Skeletal muscle satellite cell (primary cell): ENCODE measurements around the gene DBH.

ENCODE experiments used
- H3K27me3 ChIP-seq: 2 replicates; pipeline ENCODE4 v1.7.0; 2013; ENCODE audit warnings: low read length; ENCODE audit not compliant: control insufficient read depth, insufficient read depth
- H3K36me3 ChIP-seq: 2 replicates; pipeline ENCODE4 v1.7.0; 2013; ENCODE audit warnings: mild to moderate bottlenecking, control low read depth, low read length; ENCODE audit not compliant: insufficient read depth
- H3K4me1 ChIP-seq: 2 replicates; pipeline ENCODE4 v1.7.0; 2013; ENCODE audit warnings: low read length; ENCODE audit not compliant: control insufficient read depth, insufficient read depth
- H3K4me2 ChIP-seq: 2 replicates; pipeline ENCODE4 v1.7.0; 2013; ENCODE audit warnings: mild to moderate bottlenecking, low read length
- H3K4me3 ChIP-seq: 2 replicates; pipeline ENCODE4 v1.7.0; 2013; ENCODE audit warnings: low read length
- H3K9ac ChIP-seq: 2 replicates; pipeline ENCODE4 v1.7.0; 2013; ENCODE audit warnings: mild to moderate bottlenecking, low read depth, low read length, moderate library complexity
- H3K9me3 ChIP-seq: replicated peaks from 2 replicates; pipeline ENCODE4 v1.7.0; 2013; ENCODE audit warnings: mild to moderate bottlenecking, control low read depth, low read length

DBH gene

GRCh38 chr9:133649194-133649593, 13.0 kb downstream of the DBH start:
- Histone ChIP-seq H3K4me2 (no peak overlapping the region), H3K36me3 (no peaks in the 10 kb centered on the region), H3K4me1 (no peaks in the 10 kb centered on the region), H3K9ac (no peak overlapping the region), H3K4me3 (no peak overlapping the region), H3K27me3 (peaks cover 84% of the 10 kb centered on the region), H3K9me3 (no peaks in the 10 kb centered on the region)

DNA sequence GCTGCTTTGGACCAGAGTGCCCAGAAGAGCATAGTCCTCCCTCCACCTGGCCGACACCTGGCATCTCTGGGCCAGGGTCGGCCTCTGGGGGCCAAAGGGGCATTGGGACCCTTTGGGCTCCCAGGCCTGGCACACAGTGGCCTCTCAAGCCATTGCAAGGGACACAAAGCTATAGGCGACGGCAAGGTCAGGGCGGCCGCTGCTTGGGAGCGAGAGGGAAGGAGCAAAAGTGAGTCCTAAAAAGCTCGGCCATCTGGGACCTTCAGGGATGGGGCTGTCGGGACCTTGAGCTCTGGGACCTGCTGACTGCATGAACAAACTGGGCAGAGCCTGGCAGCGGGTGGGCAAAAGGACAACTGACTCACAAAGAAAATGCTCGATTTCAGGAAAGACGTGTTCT, 13.9 kb downstream of the DBH start:
- Histone ChIP-seq H3K27me3 (peaks cover 85% of the 10 kb centered on the region), H3K4me2 (no peak overlapping the region), H3K4me1 (no peaks in the 10 kb centered on the region), H3K9me3 (no peaks in the 10 kb centered on the region), H3K9ac (no peak overlapping the region), H3K36me3 (no peaks in the 10 kb centered on the region), H3K4me3 (no peak overlapping the region)

DNA sequence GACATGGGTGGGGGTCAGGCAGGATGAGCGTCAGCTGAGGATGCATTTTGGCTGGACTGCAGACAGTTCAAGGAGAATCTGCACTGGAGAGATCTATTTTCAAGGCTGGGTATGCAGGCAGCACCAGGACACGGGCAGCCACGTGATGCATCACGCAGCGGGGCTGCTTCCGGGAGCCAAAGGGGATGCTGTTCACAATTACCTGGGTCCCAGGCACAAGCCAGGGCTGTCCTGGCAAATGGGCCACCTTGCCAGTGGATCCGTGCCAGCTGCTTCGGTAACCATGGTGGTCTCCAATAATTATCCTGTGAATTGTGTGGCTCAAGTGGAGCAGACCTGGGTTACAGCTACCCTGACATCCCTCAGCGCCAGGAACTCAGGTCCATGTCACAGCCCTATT, 17.5 kb downstream of the DBH start:
- H3K9me3 ChIP-seq = no peaks in the 10 kb centered on the region
- H3K36me3 ChIP-seq = no peaks in the 10 kb centered on the region
- no peak overlapping the region for H3K9ac ChIP-seq
- peaks cover 83% of the 10 kb centered on the region for H3K27me3 ChIP-seq
- H3K4me1 ChIP-seq = peaks cover 6% of the 10 kb centered on the region
- H3K4me3 ChIP-seq = no peak overlapping the region
- no peak overlapping the region for H3K4me2 ChIP-seq

DNA sequence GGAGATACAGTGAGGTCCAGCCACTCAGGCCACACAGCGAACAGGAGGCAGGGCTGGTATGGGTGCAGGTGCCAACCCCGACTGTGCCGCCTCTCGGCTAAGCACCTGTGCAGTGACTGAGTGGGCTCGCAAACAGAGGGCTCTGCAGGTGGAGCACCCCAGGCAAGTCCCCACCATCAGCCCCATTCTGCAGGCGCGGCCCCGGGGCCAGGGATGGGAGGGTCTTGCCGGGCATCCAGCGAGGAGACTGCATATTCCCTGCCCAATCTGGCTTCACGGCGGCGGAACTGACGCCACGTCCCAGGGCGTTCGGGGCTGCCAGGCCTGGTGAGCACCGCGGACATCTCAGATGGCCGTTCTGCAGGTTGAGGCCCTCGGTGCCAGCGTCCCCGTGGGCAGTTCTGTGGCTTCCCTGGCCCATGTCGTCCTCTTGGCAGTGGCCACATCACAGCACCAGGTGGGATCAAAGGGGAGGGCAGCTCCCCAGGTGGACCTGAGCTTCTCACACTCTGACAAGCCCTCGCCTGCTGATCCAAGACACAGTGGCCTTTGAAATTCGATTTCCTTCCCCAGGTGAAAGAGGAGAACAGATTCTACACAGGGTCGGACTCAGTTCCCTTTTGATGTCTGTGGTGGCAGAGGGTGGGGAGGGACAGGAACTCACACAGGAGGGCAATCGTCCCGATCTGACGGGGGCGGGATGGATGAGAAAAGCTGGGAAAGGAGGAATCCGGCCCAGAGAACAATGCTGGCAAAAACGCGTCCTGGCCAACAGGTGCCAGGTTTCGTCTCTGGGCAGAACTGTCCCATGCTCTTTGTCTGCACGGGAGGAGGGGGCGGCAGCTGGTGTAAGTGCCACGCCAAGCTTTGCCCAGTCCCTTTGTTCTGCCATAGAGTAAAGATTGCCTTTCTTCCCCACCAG, 18.8 kb downstream of the DBH start:
- peaks cover 71% of the 10 kb centered on the region for H3K27me3 ChIP-seq
- H3K4me1 ChIP-seq = peaks cover 16% of the 10 kb centered on the region
- H3K9ac ChIP-seq = no peak overlapping the region
- no peaks in the 10 kb centered on the region for H3K9me3 ChIP-seq
- no peak overlapping the region for H3K4me2 ChIP-seq
- H3K4me3 ChIP-seq = no peak overlapping the region
- H3K36me3 ChIP-seq = no peaks in the 10 kb centered on the region

DNA sequence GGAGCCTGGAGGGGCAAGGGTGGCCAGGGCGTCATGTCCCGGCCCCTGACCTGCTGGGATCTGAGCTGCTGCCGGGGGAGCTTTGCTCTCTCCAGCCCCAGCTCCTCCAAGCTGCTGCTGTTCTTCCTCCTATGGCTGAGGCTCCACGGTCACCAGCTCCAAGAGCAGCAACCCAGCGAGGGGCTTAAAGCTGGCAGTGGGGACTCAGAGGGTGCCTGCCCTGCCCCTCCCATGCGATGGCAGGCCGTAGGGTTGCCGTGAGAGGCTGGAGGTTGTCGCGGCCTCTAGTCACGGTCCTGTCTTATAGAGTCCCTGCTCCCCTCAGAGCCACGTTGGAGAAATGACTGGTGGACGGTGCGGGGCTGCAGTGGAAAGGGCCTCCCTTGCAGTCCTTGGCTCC, 19.5 kb downstream of the DBH start:
- Histone ChIP-seq H3K9ac (no peak overlapping the region), H3K4me2 (no peak overlapping the region), H3K9me3 (no peaks in the 10 kb centered on the region), H3K27me3 (peaks cover 67% of the 10 kb centered on the region), H3K4me3 (no peak overlapping the region), H3K4me1 (peaks cover 16% of the 10 kb centered on the region), H3K36me3 (no peaks in the 10 kb centered on the region)

DNA sequence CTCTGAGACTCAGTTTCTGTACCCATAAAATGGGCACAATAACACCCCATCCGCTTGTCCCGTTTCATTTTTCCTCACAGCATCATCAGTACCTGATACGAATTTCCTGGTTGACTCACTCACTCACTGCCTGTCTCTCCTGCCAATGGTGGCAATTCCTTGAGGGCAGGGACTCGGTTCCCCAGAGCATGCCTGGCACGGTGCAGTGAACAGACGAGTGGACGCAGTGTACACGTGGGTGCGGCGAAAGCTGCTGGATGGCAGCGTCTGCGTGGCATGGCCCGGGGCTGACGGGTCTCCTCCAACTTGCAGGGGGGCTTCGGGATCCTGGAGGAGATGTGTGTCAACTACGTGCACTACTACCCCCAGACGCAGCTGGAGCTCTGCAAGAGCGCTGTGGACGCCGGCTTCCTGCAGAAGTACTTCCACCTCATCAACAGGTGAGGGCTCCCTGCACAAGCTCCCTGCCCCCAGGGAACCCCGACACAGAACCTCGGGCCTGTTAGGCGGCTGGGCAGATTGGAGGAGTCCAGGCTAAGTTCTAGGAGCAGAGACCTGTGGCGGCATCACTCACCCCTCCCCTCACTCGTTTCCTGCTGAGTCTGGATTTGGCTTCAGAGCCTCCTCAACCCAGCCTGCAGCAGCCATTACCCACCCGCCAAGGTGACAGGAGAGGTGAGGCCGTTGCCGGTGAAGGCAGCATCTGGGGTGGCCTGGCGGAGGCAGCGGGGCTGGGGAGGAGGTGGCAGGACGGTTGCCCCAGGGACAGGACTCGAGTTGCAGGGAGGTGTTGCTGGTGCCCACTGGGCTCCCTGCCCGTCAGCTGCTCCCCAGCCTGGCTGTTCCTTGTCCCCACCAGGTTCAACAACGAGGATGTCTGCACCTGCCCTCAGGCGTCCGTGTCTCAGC, 20.3 kb downstream of the DBH start:
- Histone ChIP-seq H3K4me3 (no peak overlapping the region), H3K4me1 (peaks cover 16% of the 10 kb centered on the region), H3K9ac (no peak overlapping the region), H3K4me2 (no peak overlapping the region), H3K36me3 (no peaks in the 10 kb centered on the region), H3K27me3 (peaks cover 63% of the 10 kb centered on the region), H3K9me3 (no peaks in the 10 kb centered on the region)

DNA sequence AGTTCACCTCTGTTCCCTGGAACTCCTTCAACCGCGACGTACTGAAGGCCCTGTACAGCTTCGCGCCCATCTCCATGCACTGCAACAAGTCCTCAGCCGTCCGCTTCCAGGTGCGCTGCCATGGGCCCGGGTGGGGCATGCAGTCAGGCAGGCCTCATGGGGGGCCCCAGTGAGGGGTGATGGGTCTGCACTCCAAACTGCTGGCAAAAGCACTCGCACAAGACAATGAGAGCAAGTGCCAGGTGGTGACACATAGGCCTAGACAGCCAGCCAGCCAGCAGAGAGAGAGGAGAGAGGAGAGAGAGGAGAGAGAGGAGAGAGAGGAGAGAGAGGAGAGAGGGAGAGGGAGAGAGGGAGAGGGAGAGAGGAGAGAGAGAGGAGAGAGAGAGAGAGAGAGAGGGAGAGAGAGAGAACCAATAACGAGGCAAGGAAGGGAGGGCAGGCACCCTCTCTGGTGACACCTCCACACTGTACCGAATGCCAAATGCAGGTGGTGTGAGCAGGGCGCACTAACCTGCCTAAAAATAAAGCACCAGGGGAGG, 21.0 kb downstream of the DBH start:
- Histone ChIP-seq H3K4me2 (no peak overlapping the region), H3K9me3 (no peaks in the 10 kb centered on the region), H3K36me3 (no peaks in the 10 kb centered on the region), H3K4me1 (peaks cover 16% of the 10 kb centered on the region), H3K27me3 (peaks cover 59% of the 10 kb centered on the region), H3K9ac (no peak overlapping the region), H3K4me3 (no peak overlapping the region)

DNA sequence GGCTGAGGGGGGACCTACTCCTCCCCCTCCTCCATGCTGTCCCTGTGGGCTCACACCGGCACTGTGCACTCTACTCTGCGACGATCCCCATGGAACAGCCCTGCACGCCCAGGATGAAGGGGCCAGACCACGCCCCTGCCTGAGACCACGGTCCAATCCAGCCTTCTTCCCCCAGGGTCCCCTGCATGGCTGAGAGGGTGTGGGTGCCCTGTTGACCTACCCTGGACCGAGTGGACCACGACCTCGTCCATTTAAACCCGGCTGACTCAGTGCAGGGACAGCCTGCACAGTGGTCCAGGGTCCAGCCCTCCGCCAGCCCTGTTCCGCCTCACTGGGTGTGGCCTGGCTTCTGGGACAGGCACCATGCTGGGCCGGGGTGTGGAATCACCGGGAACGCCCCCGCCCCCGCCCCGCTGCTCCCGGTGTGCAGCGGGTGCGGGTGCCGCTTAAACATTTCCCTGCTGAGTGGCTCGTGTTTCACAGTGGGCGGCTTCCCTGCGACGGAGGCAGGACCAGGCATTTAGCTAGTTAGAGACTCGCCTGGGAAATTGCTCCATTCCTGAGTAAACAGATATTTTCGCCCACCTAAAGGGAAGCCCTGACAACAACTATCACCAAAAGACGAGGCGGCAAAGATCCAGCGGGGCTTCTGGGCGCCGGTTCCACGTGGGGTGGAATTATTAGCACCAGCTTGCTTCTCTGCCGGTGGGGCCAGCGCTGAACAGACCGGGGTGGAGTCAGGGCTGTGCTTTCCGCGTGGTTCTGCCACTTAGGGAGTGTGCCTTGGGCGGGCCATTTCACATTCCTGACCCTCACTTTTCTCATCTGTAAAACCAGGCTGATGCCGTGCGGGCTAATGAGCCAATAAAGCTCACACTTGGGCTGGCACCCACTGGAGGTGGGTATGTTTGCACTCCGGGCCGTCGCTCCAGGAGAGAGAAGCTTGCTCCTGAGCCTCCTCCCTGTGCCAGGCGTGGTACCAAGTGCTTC, 22.6 kb downstream of the DBH start:
- H3K36me3 ChIP-seq = no peaks in the 10 kb centered on the region
- H3K27me3 ChIP-seq = peaks cover 44% of the 10 kb centered on the region
- H3K9ac ChIP-seq = peak overlapping the region; percentile 2
- peak overlapping the region; percentile 79 for H3K4me2 ChIP-seq
- peaks cover 16% of the 10 kb centered on the region for H3K4me1 ChIP-seq
- H3K4me3 ChIP-seq = peak overlapping the region; percentile 51
- no peaks in the 10 kb centered on the region for H3K9me3 ChIP-seq

DNA sequence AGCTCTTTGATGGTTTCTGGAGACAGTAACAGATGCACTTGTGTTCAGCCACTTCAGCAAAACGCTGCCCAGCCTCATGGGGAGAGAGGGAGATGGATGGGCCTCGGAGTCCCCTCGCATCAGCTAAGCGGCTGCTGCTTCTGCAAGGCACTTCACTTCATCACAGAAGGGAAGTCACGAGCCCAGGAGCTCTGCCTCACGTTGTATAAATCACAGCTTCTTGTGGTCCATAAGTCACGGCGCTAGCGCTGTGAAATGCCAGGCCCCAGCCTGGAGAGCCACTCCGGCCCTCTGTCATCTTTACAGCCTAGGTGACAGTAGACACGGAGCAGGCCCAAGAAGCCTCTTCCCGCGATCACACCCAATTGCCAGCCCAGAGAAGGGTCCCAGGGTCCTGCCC, 23.4 kb downstream of the DBH start:
- no peak overlapping the region for H3K9ac ChIP-seq
- H3K4me3 ChIP-seq = peak overlapping the region; percentile 51

DNA sequence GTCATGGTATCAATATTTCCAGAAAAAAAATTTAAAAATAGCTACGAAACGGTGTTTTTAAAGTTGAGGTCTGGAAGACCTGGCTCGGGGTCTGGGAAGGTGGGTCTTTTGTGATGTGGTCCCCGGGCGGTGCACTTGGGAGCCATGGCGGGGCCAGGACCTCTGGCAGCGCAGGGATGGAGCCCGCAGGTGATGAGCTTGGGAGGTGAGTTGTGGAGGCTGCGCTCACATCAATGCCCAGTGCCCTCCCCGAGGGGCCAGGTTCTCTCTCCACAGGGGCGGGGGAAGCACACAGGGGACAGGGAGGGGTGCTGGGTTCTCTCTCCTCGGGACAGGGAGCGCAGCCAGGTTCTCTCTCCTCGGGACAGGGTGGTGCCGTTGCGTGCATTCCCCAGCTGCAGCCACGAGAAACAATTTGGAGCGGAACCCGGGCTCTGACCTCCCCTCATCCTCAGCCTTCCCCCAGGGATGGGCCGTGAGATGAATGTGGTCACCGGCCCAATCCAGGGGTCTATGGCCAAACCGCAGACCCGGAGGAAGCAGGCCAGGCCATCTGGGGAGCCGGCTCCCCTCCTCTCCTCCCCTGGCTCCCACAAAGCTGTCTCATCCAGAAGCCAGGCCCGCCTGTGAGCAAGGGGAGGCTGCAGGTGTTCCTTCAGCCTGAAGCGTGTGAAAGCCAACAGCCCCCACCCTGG, 25.8 kb downstream of the DBH start:
- H3K4me3 ChIP-seq = no peak overlapping the region
- H3K9me3 ChIP-seq = no peaks in the 10 kb centered on the region
- peaks cover 16% of the 10 kb centered on the region for H3K4me1 ChIP-seq
- no peaks in the 10 kb centered on the region for H3K36me3 ChIP-seq
- H3K4me2 ChIP-seq = no peak overlapping the region
- H3K27me3 ChIP-seq = peaks cover 13% of the 10 kb centered on the region
- no peak overlapping the region for H3K9ac ChIP-seq

More for the DNA sequence above, 23.4 kb downstream of the DBH start:
- Histone ChIP-seq H3K4me2 (peak overlapping the region; percentile 79), H3K27me3 (peaks cover 38% of the 10 kb centered on the region), H3K9me3 (no peaks in the 10 kb centered on the region), H3K4me1 (peaks cover 16% of the 10 kb centered on the region), H3K36me3 (no peaks in the 10 kb centered on the region)
